Rectal smooth muscle tissue (tissue), 1 donor: ENCODE results near the gene SH3BP4.

Experiments used
- H3K27ac ChIP-seq: one replicate; pipeline ENCODE4 v1.7.0; 2013; ENCODE audit warnings: low read depth, low read length, inconsistent platforms
- H3K27me3 ChIP-seq: one replicate; pipeline ENCODE4 v1.7.0; 2013; ENCODE audit warnings: low read length; ENCODE audit not compliant: control insufficient read depth, insufficient read depth
- H3K36me3 ChIP-seq: one replicate; pipeline ENCODE4 v1.7.0; 2013; ENCODE audit warnings: low read length; ENCODE audit not compliant: control insufficient read depth, insufficient read depth
- H3K4me1 ChIP-seq: one replicate; pipeline ENCODE4 v1.7.0; 2013; ENCODE audit warnings: low read length; ENCODE audit not compliant: control insufficient read depth, insufficient read depth
- H3K4me3 ChIP-seq: one replicate; pipeline ENCODE4 v1.7.0; 2013; ENCODE audit warnings: low read length
- H3K9ac ChIP-seq: one replicate; pipeline ENCODE4 v1.7.0; 2013; ENCODE audit warnings: low read length

SH3BP4 gene

DNA sequence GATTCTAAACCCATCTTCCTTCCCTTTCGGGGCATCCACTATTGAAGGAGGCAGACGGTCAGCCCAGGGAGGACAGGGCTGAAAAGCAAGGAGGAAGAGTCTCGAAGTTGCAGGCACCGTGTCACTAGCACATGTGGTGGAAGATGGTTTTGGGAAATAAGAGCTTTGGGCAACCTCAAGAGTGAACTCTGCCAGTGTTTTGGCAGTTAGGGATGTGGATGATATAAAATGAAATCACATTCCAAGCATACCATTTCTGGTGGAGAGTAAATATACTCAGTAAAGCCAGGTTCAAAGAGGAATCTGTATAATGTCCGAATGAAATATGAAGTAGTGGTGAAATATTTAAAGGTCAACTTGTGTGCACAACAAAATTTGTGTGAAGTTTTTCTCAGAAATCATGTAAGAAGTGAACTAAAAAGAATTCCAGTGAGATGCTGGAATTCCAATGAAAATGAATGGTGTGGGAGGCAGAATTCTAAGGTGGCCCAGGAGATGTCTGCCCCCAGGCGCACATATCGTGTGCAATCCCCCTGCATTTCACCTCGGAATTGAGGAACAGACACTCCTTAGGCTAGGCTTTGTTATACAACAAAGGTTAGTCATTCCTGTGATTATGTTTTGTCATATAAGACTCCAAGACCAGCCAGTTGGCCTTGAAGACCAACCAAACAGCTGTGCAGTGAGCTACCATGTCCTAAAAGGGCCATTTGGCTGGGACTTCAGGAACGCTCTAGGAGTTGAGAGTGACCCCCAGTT is 147.1 kb downstream of the SH3BP4 start:
- Histone ChIP-seq H3K4me1 (no peaks in the 10 kb centered on the region), H3K27me3 (no peaks in the 10 kb centered on the region), H3K4me3 (no peak overlapping the region), H3K36me3 (no peaks in the 10 kb centered on the region), H3K27ac (no peak overlapping the region), H3K9ac (no peak overlapping the region)

- Histone ChIP-seq H3K4me1 (no peaks in the 10 kb centered on the region), H3K9ac (no peak overlapping the region), H3K27me3 (no peaks in the 10 kb centered on the region), H3K27ac (no peak overlapping the region), H3K4me3 (no peak overlapping the region), H3K36me3 (no peaks in the 10 kb centered on the region)
These were observed 151.1 kb downstream of the SH3BP4 start for GRCh38 chr2:235102896-235103295.
